HEK293 (cell line): Measurements from ENCODE around the gene BEST3.

ENCODE experiments used
- CTCF ChIP-seq: fragments of 450-650 bp; formaldehyde crosslinking; IDR thresholded peaks from 2 replicates; pipeline ENCODE4 v1.5.1; 2016; ENCODE audit warnings: missing biosample characterization, missing genetic modification characterization
- ELK4 ChIP-seq: IDR thresholded peaks from 2 replicates; pipeline ENCODE4 v1.6.1; 2011; ENCODE audit warnings: mild to moderate bottlenecking, low read depth, low read length, borderline replicate concordance
- MZF1 ChIP-seq: fragments of 450-650 bp; formaldehyde crosslinking; IDR thresholded peaks from 2 replicates; pipeline ENCODE4 v1.5.1; 2017; ENCODE audit warnings: missing biosample characterization, missing genetic modification characterization, borderline replicate concordance
- PATZ1 ChIP-seq: fragments of 450-650 bp; formaldehyde crosslinking; IDR thresholded peaks from 2 replicates; pipeline ENCODE4 v1.5.1; 2016; ENCODE audit warnings: missing biosample characterization, missing genetic modification characterization
- REST ChIP-seq: fragments of 450-650 bp; formaldehyde crosslinking; IDR thresholded peaks from 2 replicates; pipeline ENCODE4 v1.5.1; 2016; ENCODE audit warnings: missing biosample characterization, missing genetic modification characterization
- YY1 ChIP-seq: fragments of 450-650 bp; formaldehyde crosslinking; IDR thresholded peaks from 2 replicates; pipeline ENCODE4 v1.5.1; 2018; ENCODE audit warnings: missing biosample characterization, missing genetic modification characterization
- ZBTB8A ChIP-seq: fragments of 450-650 bp; formaldehyde crosslinking; IDR thresholded peaks from 2 replicates; pipeline ENCODE4 v1.5.1; 2016; ENCODE audit warnings: missing biosample characterization, missing genetic modification characterization
- ZNF133 ChIP-seq: fragments of 450-650 bp; formaldehyde crosslinking; IDR thresholded peaks from 2 replicates; pipeline ENCODE4 v1.5.1; 2016; ENCODE audit warnings: missing biosample characterization, missing genetic modification characterization
- ZNF175 ChIP-seq: fragments of 450-650 bp; formaldehyde crosslinking; IDR thresholded peaks from 2 replicates; pipeline ENCODE4 v1.5.1; 2016; ENCODE audit warnings: missing biosample characterization, missing genetic modification characterization
- ZNF366 ChIP-seq: fragments of 450-650 bp; formaldehyde crosslinking; conservative IDR thresholded peaks from 2 replicates; pipeline ENCODE4 v1.5.1; 2016; ENCODE audit warnings: missing biosample characterization, missing genetic modification characterization
- ZNF433 ChIP-seq: fragments of 450-650 bp; formaldehyde crosslinking; IDR thresholded peaks from 2 replicates; pipeline ENCODE4 v1.5.1; 2016; ENCODE audit warnings: missing biosample characterization, missing genetic modification characterization, low read depth
- ZNF670 ChIP-seq: fragments of 450-650 bp; formaldehyde crosslinking; IDR thresholded peaks from 2 replicates; pipeline ENCODE4 v1.5.1; 2016; ENCODE audit warnings: missing biosample characterization, missing genetic modification characterization, low read depth

GRCh38 chr12:69644511-69644910 lies 54.6 kb downstream of the BEST3 start:
- no peak for TF ChIP-seq ZNF670
- TF ChIP-seq YY1 (tag by site-specific recombination) = no peak
- TF ChIP-seq REST (tag by site-specific recombination) = no peak
- TF ChIP-seq PATZ1 (tag by site-specific recombination) = no peak
- no peak for TF ChIP-seq ELK4
- TF ChIP-seq ZNF133 (tag by site-specific recombination) = no peak
- TF ChIP-seq ZNF433 = no peak
- TF ChIP-seq MZF1 (tag by site-specific recombination) = no peak
- no peak for TF ChIP-seq CTCF (tag by site-specific recombination)
- TF ChIP-seq ZNF366 (tag by site-specific recombination) = no peak
- TF ChIP-seq ZBTB8A (tag by site-specific recombination) = no peak
- TF ChIP-seq ZNF175 (tag by site-specific recombination) = no peak
